Neural cell (in vitro differentiated cells): ENCODE data around the gene MB21D2. TPM values are rescaled to one million over a fixed set of nuclear protein-coding genes. Genes with fewer than 3 reads are reported as not detected.

ENCODE experiments used
- H2AFZ ChIP-seq: fragments of 200-600, 300-800 bp; sonication (generic), shearing (Covaris generic); 2 replicates; pipeline ENCODE4 v1.6.0; 2014; ENCODE audit warnings: low read depth, mild to moderate bottlenecking, antibody characterized with exemption, low read length, moderate library complexity
- H3F3A ChIP-seq: fragments of 200-600 bp; shearing (Covaris generic); 2 replicates; pipeline ENCODE4 v1.6.1; 2016; ENCODE audit warnings: mild to moderate bottlenecking, moderate library complexity, mixed read lengths, antibody characterized with exemption, low read length; ENCODE audit not compliant: insufficient read depth, poor library complexity, severe bottlenecking
- H3K27ac ChIP-seq: fragments of 200-600, 300-800 bp; sonication (generic), shearing (Covaris generic); 2 replicates; pipeline ENCODE4 v1.5.1; 2014; ENCODE audit warnings: mild to moderate bottlenecking, low read length, moderate library complexity
- H3K27me3 ChIP-seq: fragments of 300-800, 200-600 bp; sonication (generic), shearing (Covaris generic); 2 replicates; pipeline ENCODE4 v1.6.0; 2014; ENCODE audit warnings: mild to moderate bottlenecking, low read depth, low read length, moderate library complexity; ENCODE audit not compliant: insufficient read depth
- H3K36me3 ChIP-seq: fragments of 300-800, 200-600 bp; sonication (generic), shearing (Covaris generic); 2 replicates; pipeline ENCODE4 v1.5.1; 2014; ENCODE audit warnings: mild to moderate bottlenecking, antibody characterized with exemption, low read length, moderate library complexity; ENCODE audit not compliant: insufficient read depth
- H3K4me2 ChIP-seq: fragments of 300-800, 200-600 bp; sonication (generic), shearing (Covaris generic); 2 replicates; pipeline ENCODE4 v1.6.0; 2014; ENCODE audit warnings: mild to moderate bottlenecking, low read length
- H3K4me3 ChIP-seq: fragments of 300-800, 200-600 bp; sonication (generic), shearing (Covaris generic); 2 replicates; pipeline ENCODE4 v1.5.1; 2014; ENCODE audit warnings: mild to moderate bottlenecking, low read length, moderate library complexity
- H3K79me2 ChIP-seq: fragments of 200-600 bp; shearing (Covaris generic); replicated peaks from 2 replicates; pipeline ENCODE4 v1.6.0; 2014; ENCODE audit warnings: mild to moderate bottlenecking, low read length, moderate library complexity; ENCODE audit not compliant: insufficient read depth
- H3K9ac ChIP-seq: fragments of 300-800, 200-600 bp; sonication (generic), shearing (Covaris generic); 2 replicates; pipeline ENCODE4 v1.6.1; 2016; ENCODE audit warnings: mild to moderate bottlenecking, low read length, mixed read lengths
- H3K9me2 ChIP-seq: fragments of 200-600 bp; shearing (Covaris generic); 2 replicates; pipeline ENCODE4 v1.6.1; 2016; ENCODE audit warnings: mild to moderate bottlenecking, low read length, mixed read lengths; ENCODE audit not compliant: insufficient read depth
- H3K9me3 ChIP-seq: fragments of 200-600, 300-800 bp; sonication (generic), shearing (Covaris generic); 2 replicates; pipeline ENCODE4 v1.6.1; 2016; ENCODE audit warnings: mild to moderate bottlenecking, mixed run types, low read length, moderate library complexity, mixed read lengths
- H4K20me1 ChIP-seq: fragments of 200-600 bp; shearing (Covaris generic); 2 replicates; pipeline ENCODE4 v1.6.1; 2016; ENCODE audit warnings: mild to moderate bottlenecking, mixed run types; ENCODE audit not compliant: insufficient read depth
- CTCF ChIP-seq: fragments of 450-650 bp; IDR thresholded peaks from 2 replicates; pipeline ENCODE4 v1.5.1; 2014; ENCODE audit warnings: antibody characterized with exemption, mild to moderate bottlenecking, moderate library complexity; ENCODE audit not compliant: poor library complexity, severe bottlenecking
- EP300 ChIP-seq: fragments of 450-650 bp; conservative IDR thresholded peaks from 2 replicates; pipeline ENCODE4 v1.6.1; 2014; ENCODE audit warnings: antibody characterized with exemption, mild to moderate bottlenecking, moderate library complexity; ENCODE audit not compliant: poor library complexity, severe bottlenecking
- EZH2 ChIP-seq: fragments of 200-600, 300-800 bp; shearing (Covaris generic), sonication (generic); IDR thresholded peaks from 2 replicates; pipeline ENCODE4 v1.6.1; 2014; ENCODE audit warnings: antibody characterized with exemption, low read length, borderline replicate concordance, mild to moderate bottlenecking; ENCODE audit not compliant: insufficient read depth, poor library complexity, severe bottlenecking
- MXI1 ChIP-seq: fragments of 450-650 bp; conservative IDR thresholded peaks from 2 replicates; pipeline ENCODE4 v1.6.1; 2014; ENCODE audit warnings: antibody characterized with exemption, mild to moderate bottlenecking; ENCODE audit not compliant: poor library complexity, severe bottlenecking
- POLR2AphosphoS5 ChIP-seq: IDR thresholded peaks from 2 replicates; pipeline ENCODE4 v1.6.1; 2012
- RAD21 ChIP-seq: fragments of 450-650 bp; conservative IDR thresholded peaks from 2 replicates; pipeline ENCODE4 v1.6.1; 2014; ENCODE audit warnings: antibody characterized with exemption, mild to moderate bottlenecking, moderate library complexity
- REST ChIP-seq: IDR thresholded peaks from 2 replicates; pipeline ENCODE4 v1.6.1; 2012; ENCODE audit warnings: borderline replicate concordance
- SMC3 ChIP-seq: fragments of 450-650 bp; conservative IDR thresholded peaks from 2 replicates; pipeline ENCODE4 v1.6.1; 2014; ENCODE audit warnings: antibody characterized with exemption, mild to moderate bottlenecking, moderate library complexity; ENCODE audit not compliant: poor library complexity
- TAF1 ChIP-seq: IDR thresholded peaks from 2 replicates; pipeline ENCODE4 v1.6.1; 2012; ENCODE audit warnings: low read depth
- polyA plus RNA-seq: library from polyadenylated mRNA; depleted of rRNA; stranded (reverse); fragments of >200 nt; gene quantifications from 2 replicates; pipeline ENCODE4 v1.2.3, GENCODE V29; 2014

Gene MB21D2
- polyA plus RNA-seq, 1 donor from 2014 or later: 39.0 TPM

GRCh38 chr3:192894676-192895075 is 23.0 kb downstream of the MB21D2 start:
- no peaks in the 10 kb centered on the region for H3K9me3 ChIP-seq
- no peaks in the 10 kb centered on the region for H3F3A ChIP-seq
- no peaks in the 10 kb centered on the region for H3K27me3 ChIP-seq
- no peaks in the 10 kb centered on the region for H3K9me2 ChIP-seq
- no peak overlapping the region for H3K27ac ChIP-seq
- no peak overlapping the region for H3K4me3 ChIP-seq
- no peaks in the 10 kb centered on the region for H4K20me1 ChIP-seq
- no peak overlapping the region for H3K9ac ChIP-seq
- no peak overlapping the region for H3K4me2 ChIP-seq
- H2AFZ ChIP-seq: no peak overlapping the region
- H3K36me3 ChIP-seq: no peaks in the 10 kb centered on the region
- H3K79me2 ChIP-seq: peaks cover 6% of the 10 kb centered on the region
- no peak for TF ChIP-seq RAD21
- TF ChIP-seq SMC3: no peak
- no peak for TF ChIP-seq MXI1
- TF ChIP-seq CTCF: no peak
- TF ChIP-seq EP300: no peak
- TF ChIP-seq REST: no peak
- no peak for TF ChIP-seq TAF1
- TF ChIP-seq EZH2: no peak
- TF ChIP-seq POLR2AphosphoS5: no peak

GRCh38 chr3:192892981-192893700 is 24.5 kb downstream of the MB21D2 start:
- no peak overlapping the region for H3K4me2 ChIP-seq

More at GRCh38 chr3:192892981-192893700, 24.5 kb downstream of the MB21D2 start:
- Histone ChIP-seq H3K79me2 (peaks cover 12% of the 10 kb centered on the region), H3K9ac (no peak overlapping the region), H2AFZ (no peak overlapping the region), H3K27ac (no peak overlapping the region), H3K27me3 (no peaks in the 10 kb centered on the region), H3K9me3 (no peaks in the 10 kb centered on the region), H4K20me1 (no peaks in the 10 kb centered on the region), H3K9me2 (no peaks in the 10 kb centered on the region), H3K4me3 (no peak overlapping the region), H3K36me3 (no peaks in the 10 kb centered on the region), H3F3A (no peaks in the 10 kb centered on the region)
- no peak for TF ChIP-seq POLR2AphosphoS5
- TF ChIP-seq SMC3: no peak
- TF ChIP-seq EP300: no peak
- no peak for TF ChIP-seq CTCF
- no peak for TF ChIP-seq TAF1
- no peak for TF ChIP-seq EZH2
- no peak for TF ChIP-seq RAD21
- TF ChIP-seq REST: no peak
- no peak for TF ChIP-seq MXI1
